ENCODE results near the gene UBQLNL.

The UBQLNL gene

GRCh38 chr11:5516599-5516998 lies at the start of gene UBQLNL:
UBQLNL (minus strand) TSS chr11:5516699; CDS start chr11:5516441, 258 bp downstream.
- no peak for TF ChIP-seq CTCF (IDR thresholded peaks at IDR 0.05)

GRCh38 chr11:5564259-5565019 lies 47.9 kb upstream of the UBQLNL start:
- TF ChIP-seq CTCF (IDR thresholded peaks at IDR 0.05) = no peak

- no peak for TF ChIP-seq CTCF (IDR thresholded peaks at IDR 0.05)
Observed at GRCh38 chr11:5557751-5558150, 41.3 kb upstream of the UBQLNL start.

- no peak for TF ChIP-seq CTCF (IDR thresholded peaks at IDR 0.05)
Observed at GRCh38 chr11:5556596-5557188, 40.2 kb upstream of the UBQLNL start.

- TF ChIP-seq CTCF (IDR thresholded peaks at IDR 0.05) = 0 out of 2 replicates have a peak, but pooled peaks have one; percentile 27
Observed at GRCh38 chr11:5553343-5553742, 36.8 kb upstream of the UBQLNL start.

GRCh38 chr11:5550440-5551095 lies 34.1 kb upstream of the UBQLNL start:
- no peak for TF ChIP-seq CTCF (IDR thresholded peaks at IDR 0.05)

- TF ChIP-seq CTCF (IDR thresholded peaks at IDR 0.05) = no peak
Observed at GRCh38 chr11:5548440-5548839, 31.9 kb upstream of the UBQLNL start, which contains the start of gene OR52H1. OR52H1 (minus strand) TSS chr11:5548540; CDS start chr11:5545505, 3,035 bp downstream.
